AML-193 (cell line): ENCODE data around the gene ADAP1.
"Not testable (repeated sequence)": the region's sequence is repeated elsewhere in the genome, so short reads cannot be mapped to it uniquely, and the experiment has no call there.

Source experiments
- DNase-seq, 2 experiments: peaks; one replicate each; lab custom pipeline; 2025; lab: John Stamatoyannopoulos, UW

The ADAP1 gene

GRCh38 chr7:881441-882234, 72.8 kb downstream of the ADAP1 start:
- DNase-seq: no peak

GRCh38 chr7:880450-880849, 74.0 kb downstream of the ADAP1 start:
- no peak for DNase-seq

GRCh38 chr7:879706-880105, 74.8 kb downstream of the ADAP1 start:
- no peak for DNase-seq

- no peak for DNase-seq
Observed at GRCh38 chr7:879093-879492, 75.4 kb downstream of the ADAP1 start.

GRCh38 chr7:877312-878232, 76.9 kb downstream of the ADAP1 start:
- DNase-seq: no peak

- peak; percentile 24 to 36 for DNase-seq
Observed at GRCh38 chr7:876972-877311, 77.5 kb downstream of the ADAP1 start.

GRCh38 chr7:876077-876971, 78.2 kb downstream of the ADAP1 start, which contains the start of gene GET4:
TSS of gene GET4 (plus strand) at chr7:876554. CDS start at chr7:876646, 92 bp downstream.
- peak; percentile 72 to 73 for DNase-seq

- no peak for DNase-seq
Observed at GRCh38 chr7:875476-876076, 78.9 kb downstream of the ADAP1 start.

GRCh38 chr7:875051-875450, 79.4 kb downstream of the ADAP1 start:
- no peak for DNase-seq

GRCh38 chr7:874031-874749, 80.3 kb downstream of the ADAP1 start:
- no peak for DNase-seq

- peak; percentile 77 to 85 for DNase-seq
Observed at GRCh38 chr7:873367-874002, 81.0 kb downstream of the ADAP1 start.

- not testable (repeated sequence) for DNase-seq
Observed at GRCh38 chr7:872685-873084, 81.8 kb downstream of the ADAP1 start.

GRCh38 chr7:871900-872537, 82.5 kb downstream of the ADAP1 start:
- no peak for DNase-seq

GRCh38 chr7:869348-869747, 85.1 kb downstream of the ADAP1 start:
- DNase-seq: no peak

GRCh38 chr7:868189-868486, 86.3 kb downstream of the ADAP1 start:
- no peak for DNase-seq

- no peak for DNase-seq
Observed at GRCh38 chr7:867406-868188, 86.9 kb downstream of the ADAP1 start.

GRCh38 chr7:867001-867405, 87.5 kb downstream of the ADAP1 start:
- DNase-seq: no peak

GRCh38 chr7:865921-866320, 88.6 kb downstream of the ADAP1 start:
- no peak for DNase-seq

GRCh38 chr7:863106-863505, 91.4 kb downstream of the ADAP1 start:
- no peak for DNase-seq
